GM12878 (cell line): Measurements from ENCODE around the gene C16orf82. TPM values are rescaled to one million over a fixed set of nuclear protein-coding genes. Genes with fewer than 3 reads are reported as not detected.

Source experiments
- GATAD2B ChIP-seq: fragments of 450-650 bp; conservative IDR thresholded peaks from 2 replicates; pipeline ENCODE4 v1.6.1; 2017; ENCODE audit warnings: low read depth, mild to moderate bottlenecking, moderate library complexity
- polyA plus RNA-seq, 11 experiments: library from polyadenylated mRNA; depleted of rRNA in 4 of 11; unstranded in 6 of 11; stranded (reverse) in 5 of 11; fragments of >200 nt; fragmentation: Nextera tagmentation in 4 of 11; fragmentation: Illumina TruSeq in 1 of 11; extraction: Ambion mirVana in 4 of 11; extraction: Trizol in 1 of 11; gene quantifications; 1 replicate in 1 of 11; 2 replicates in 10 of 11; pipeline versions ENCODE4 v1.2.1 to v1.2.3, GENCODE V29; 2011 to 2016; ENCODE audit warnings: inconsistent platforms in 2 of 11, missing spikeins in 2 of 11, low read depth in 1 of 11
- total RNA-seq, 4 experiments: library from RNA; depleted of rRNA in 3 of 4; stranded (reverse); fragments of >200 nt in 3 of 4; fragmentation: Illumina TruSeq in 1 of 4; extraction: Trizol in 1 of 4; gene quantifications; 2 replicates each; pipeline versions ENCODE4 v1.2.1 to v1.2.3, GENCODE V29; 2013 to 2021

The C16orf82 gene
- total and polyA plus RNA-seq, 10 of the 15 experiments (the other 5 are each of a cell fraction or from before 2014, with no cell fraction given) = not detected

DNA sequence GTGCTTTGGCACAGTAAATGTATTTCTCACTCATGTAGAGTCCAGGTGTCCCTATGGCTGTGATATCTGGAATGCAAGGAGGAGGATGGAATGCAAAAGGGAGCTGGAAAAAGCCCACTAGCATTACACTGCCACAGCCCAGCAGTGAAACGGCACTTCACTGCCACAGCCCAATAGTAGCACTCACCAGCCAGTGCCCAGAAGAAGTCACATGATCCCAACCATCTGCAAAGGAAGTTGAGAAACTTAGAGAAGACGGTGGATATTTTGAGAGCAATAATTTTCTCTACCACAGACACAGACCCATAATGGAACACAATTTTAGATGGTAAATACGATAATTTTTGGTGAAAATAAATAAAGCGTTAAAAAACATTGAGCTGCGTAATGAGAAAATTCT is 51.8 kb downstream of the C16orf82 start (continued):
- no peak for TF ChIP-seq GATAD2B
- TF ChIP-seq, all 136 proteins: peak for 0

Other genes with a start within 250 kb of the C16orf82 start
- gene KDM8, start 136.6 kb downstream of the C16orf82 start, total RNA-seq (2014; rRNA removed) = 6.9 and 8.9 TPM in 2 replicates
- gene KDM8, start 136.6 kb downstream of the C16orf82 start, total RNA-seq (2014; rRNA removed; fragmentation: Illumina TruSeq; extraction: Trizol) = 4.1 and 4.2 TPM in 2 replicates
- gene KDM8, start 136.6 kb downstream of the C16orf82 start, total RNA-seq (2021) = 6.6 and 7.8 TPM in 2 replicates
- 2.8 and 6.1 TPM in 2 replicates for gene KDM8, start 136.6 kb downstream of the C16orf82 start, polyA plus RNA-seq (2011; rRNA removed)
- gene KDM8, start 136.6 kb downstream of the C16orf82 start, polyA plus RNA-seq (2014; fragmentation: Illumina TruSeq; extraction: Trizol) = 3.9 and 4.1 TPM in 2 replicates
- gene KDM8, start 136.6 kb downstream of the C16orf82 start, polyA plus RNA-seq (2014; fragmentation: Nextera tagmentation; extraction: Ambion mirVana) = 1 to 10 TPM in 1 of 2 experiments, under 1 TPM in 1; 0.79 to 1.3 TPM
- gene KDM8, start 136.6 kb downstream of the C16orf82 start, polyA plus RNA-seq (2014; rRNA removed) = 5.5 and 7.3 TPM in 2 replicates
- gene KDM8, start 136.6 kb downstream of the C16orf82 start, polyA plus RNA-seq (2016; fragmentation: Nextera tagmentation; extraction: Ambion mirVana) = 1 to 10 TPM; 8.0 to 8.7 TPM
- 62.8 and 69.0 TPM in 2 replicates for gene NSMCE1, start 201.8 kb downstream of the C16orf82 start, total RNA-seq (2014; rRNA removed)
- gene NSMCE1, start 201.8 kb downstream of the C16orf82 start, total RNA-seq (2014; rRNA removed; fragmentation: Illumina TruSeq; extraction: Trizol) = 63.8 and 66.7 TPM in 2 replicates
- gene NSMCE1, start 201.8 kb downstream of the C16orf82 start, total RNA-seq (2021) = 62.4 and 66.5 TPM in 2 replicates
- gene NSMCE1, start 201.8 kb downstream of the C16orf82 start, polyA plus RNA-seq (2011; rRNA removed) = 51.7 and 54.0 TPM in 2 replicates
- 52.4 and 79.0 TPM in 2 replicates for gene NSMCE1, start 201.8 kb downstream of the C16orf82 start, polyA plus RNA-seq (2014; fragmentation: Illumina TruSeq; extraction: Trizol)
- 100 to 1,000 TPM; 168 to 214 TPM for gene NSMCE1, start 201.8 kb downstream of the C16orf82 start, polyA plus RNA-seq (2014; fragmentation: Nextera tagmentation; extraction: Ambion mirVana)
- gene NSMCE1, start 201.8 kb downstream of the C16orf82 start, polyA plus RNA-seq (2014; rRNA removed) = 59.4 and 62.6 TPM in 2 replicates
- 100 to 1,000 TPM; 110 to 120 TPM for gene NSMCE1, start 201.8 kb downstream of the C16orf82 start, polyA plus RNA-seq (2016; fragmentation: Nextera tagmentation; extraction: Ambion mirVana)
- gene IL4R, start 247.0 kb downstream of the C16orf82 start, total RNA-seq (2014; rRNA removed) = 36.5 and 39.0 TPM in 2 replicates
- gene IL4R, start 247.0 kb downstream of the C16orf82 start, total RNA-seq (2014; rRNA removed; fragmentation: Illumina TruSeq; extraction: Trizol) = 33.8 and 34.3 TPM in 2 replicates
- gene IL4R, start 247.0 kb downstream of the C16orf82 start, total RNA-seq (2021) = 69.5 and 70.4 TPM in 2 replicates
- 42.8 and 69.2 TPM in 2 replicates for gene IL4R, start 247.0 kb downstream of the C16orf82 start, polyA plus RNA-seq (2011; rRNA removed)
- 19.4 and 39.4 TPM in 2 replicates for gene IL4R, start 247.0 kb downstream of the C16orf82 start, polyA plus RNA-seq (2014; fragmentation: Illumina TruSeq; extraction: Trizol)
- gene IL4R, start 247.0 kb downstream of the C16orf82 start, polyA plus RNA-seq (2014; fragmentation: Nextera tagmentation; extraction: Ambion mirVana) = 1 to 10 TPM; 2.6 to 8.5 TPM
- 67.3 and 68.6 TPM in 2 replicates for gene IL4R, start 247.0 kb downstream of the C16orf82 start, polyA plus RNA-seq (2014; rRNA removed)
- gene IL4R, start 247.0 kb downstream of the C16orf82 start, polyA plus RNA-seq (2016; fragmentation: Nextera tagmentation; extraction: Ambion mirVana) = 10 to 100 TPM; 13.8 to 17.6 TPM